Lower leg skin (tissue), 4 donors: ENCODE data around the gene IFT74. TPM values are rescaled to one million over a fixed set of nuclear protein-coding genes. Genes with fewer than 3 reads are reported as not detected.

Experiments used
- DNase-seq, 2 donors: peaks; one replicate each; pipeline ENCODE4 v3.0.0-alpha.2; 2019; ENCODE audit warnings: low spot score in 2 of 2
- H3K4me3 ChIP-seq: fragments of 200-600 bp; sonication (generic); 2 replicates; pipeline ENCODE4 v1.5.1; 2017; ENCODE audit warnings: mild to moderate bottlenecking, low read depth; ENCODE audit not compliant: poor library complexity, severe bottlenecking
- POLR2A ChIP-seq, 2 donors: fragments of 450-650 bp; IDR thresholded peaks; one replicate each; pipeline ENCODE4 v1.6.1; 2016 to 2017; ENCODE audit warnings: antibody characterized with exemption in 2 of 2, mild to moderate bottlenecking in 1 of 2, moderate library complexity in 1 of 2
- WGBS, 2 donors: methylation state at CpG; one replicate each; pipeline ENCODE4 v1.1.5; 2018; 5-methylcytosine and 5-hydroxymethylcytosine counted together
- intact Hi-C: fragments of 100-400 bp; cut with DNase I; formaldehyde crosslinking; loops from one replicate; pipeline ENCODE4 v1.15.0; 2023; ENCODE audit warnings: low total_unique reads
- total RNA-seq, 4 donors: library from RNA; depleted of rRNA; stranded (reverse); fragments of >200 nt; gene quantifications; one replicate each; pipeline ENCODE4 v1.1.0, GENCODE V29; 2016
- TF ChIP-seq, protein P1 (sequence below), 3 donors: fragments of 450-650 bp; IDR thresholded peaks; one replicate each; pipeline ENCODE4 v1.5.1; 2016; ENCODE audit warnings: antibody characterized with exemption in 3 of 3, mild to moderate bottlenecking in 3 of 3, moderate library complexity in 2 of 3

The IFT74 gene
- total RNA-seq: 10 to 100 TPM in 2 of 4 donors, 1 to 10 TPM in 2; 7.6 to 13.9 (median 9.9) TPM

- TF ChIP-seq POLR2A (IDR thresholded peaks at IDR 0.05): no peak
- TF ChIP-seq, protein P1, sequence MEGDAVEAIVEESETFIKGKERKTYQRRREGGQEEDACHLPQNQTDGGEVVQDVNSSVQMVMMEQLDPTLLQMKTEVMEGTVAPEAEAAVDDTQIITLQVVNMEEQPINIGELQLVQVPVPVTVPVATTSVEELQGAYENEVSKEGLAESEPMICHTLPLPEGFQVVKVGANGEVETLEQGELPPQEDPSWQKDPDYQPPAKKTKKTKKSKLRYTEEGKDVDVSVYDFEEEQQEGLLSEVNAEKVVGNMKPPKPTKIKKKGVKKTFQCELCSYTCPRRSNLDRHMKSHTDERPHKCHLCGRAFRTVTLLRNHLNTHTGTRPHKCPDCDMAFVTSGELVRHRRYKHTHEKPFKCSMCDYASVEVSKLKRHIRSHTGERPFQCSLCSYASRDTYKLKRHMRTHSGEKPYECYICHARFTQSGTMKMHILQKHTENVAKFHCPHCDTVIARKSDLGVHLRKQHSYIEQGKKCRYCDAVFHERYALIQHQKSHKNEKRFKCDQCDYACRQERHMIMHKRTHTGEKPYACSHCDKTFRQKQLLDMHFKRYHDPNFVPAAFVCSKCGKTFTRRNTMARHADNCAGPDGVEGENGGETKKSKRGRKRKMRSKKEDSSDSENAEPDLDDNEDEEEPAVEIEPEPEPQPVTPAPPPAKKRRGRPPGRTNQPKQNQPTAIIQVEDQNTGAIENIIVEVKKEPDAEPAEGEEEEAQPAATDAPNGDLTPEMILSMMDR (IDR thresholded peaks at IDR 0.05): no peak
- H3K4me3 ChIP-seq: peak within 1 kb of the TSS; percentile 41
- DNase-seq: peak; percentile 99
- intact Hi-C loops: no loop called here
- WGBS, 2 donors: 1% methylated on average over 53 of the region's 53 CpGs
Observed at GRCh38 chr9:26955921-26956859, at the start of gene IFT74. TSS of gene IFT74 (plus strand) at chr9:26956412. CDS start at chr9:26961968, 5,556 bp downstream.

DNA sequence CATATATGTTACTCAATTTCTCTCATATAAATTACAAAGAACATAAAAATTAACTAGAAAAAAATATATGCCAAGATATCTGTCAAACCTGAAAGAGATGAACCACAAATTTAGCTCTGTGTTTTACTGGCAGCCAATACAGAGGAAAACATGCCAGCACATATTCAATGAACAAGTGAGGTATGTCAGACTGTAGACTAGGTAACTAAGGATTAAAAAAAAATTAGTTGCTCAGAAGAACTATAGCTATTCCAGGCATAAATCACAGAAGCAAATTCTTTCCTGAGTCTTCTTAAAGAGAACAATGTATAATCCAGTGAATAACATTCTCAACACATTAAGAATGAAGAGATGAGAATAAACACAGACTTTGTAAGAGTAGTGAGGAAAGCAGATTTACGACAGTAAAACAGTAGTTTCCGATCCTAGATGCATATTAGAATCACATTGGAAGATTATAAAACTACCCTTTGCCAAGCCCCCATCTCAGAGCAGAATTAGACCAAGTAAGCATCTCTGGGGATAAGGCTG lies 43.0 kb upstream of the IFT74 start:
- intact Hi-C loops: no loop called here
- 90 to 93% methylated on average over 2 of the region's 2 CpGs for WGBS, 2 donors

DNA sequence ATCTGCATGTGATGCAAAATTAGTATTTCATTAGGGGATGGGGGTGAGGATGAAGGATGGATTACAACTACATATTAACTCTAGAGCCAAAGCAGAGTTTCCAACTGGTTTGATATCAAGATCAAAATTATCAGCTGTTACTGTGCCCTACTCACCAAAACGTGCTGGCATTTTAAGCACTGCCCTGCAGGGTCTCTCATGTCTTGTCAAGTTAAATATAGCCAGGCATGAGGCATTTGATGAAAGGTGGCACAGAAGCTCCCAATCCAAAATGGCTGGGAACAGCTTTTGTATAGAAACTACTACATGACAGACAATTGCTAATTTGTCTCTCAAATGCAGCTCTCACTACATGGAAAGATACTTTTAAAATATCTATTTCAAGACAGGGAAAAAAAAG lies 36.5 kb upstream of the IFT74 start:
- no peak for DNase-seq
- no peak overlapping the region for H3K4me3 ChIP-seq
- intact Hi-C loops: no loop called here
- TF ChIP-seq, protein P1 (IDR thresholded peaks at IDR 0.05): no peak
- TF ChIP-seq POLR2A (IDR thresholded peaks at IDR 0.05): no peak
- WGBS, 2 donors: 36 to 41% methylated on average over 1 of the region's 1 CpG

More for the DNA sequence above, 43.0 kb upstream of the IFT74 start:
- no peak overlapping the region for H3K4me3 ChIP-seq
- no peak for TF ChIP-seq POLR2A (IDR thresholded peaks at IDR 0.05)
- TF ChIP-seq, protein P1 (IDR thresholded peaks at IDR 0.05): no peak
- no peak for DNase-seq

DNA sequence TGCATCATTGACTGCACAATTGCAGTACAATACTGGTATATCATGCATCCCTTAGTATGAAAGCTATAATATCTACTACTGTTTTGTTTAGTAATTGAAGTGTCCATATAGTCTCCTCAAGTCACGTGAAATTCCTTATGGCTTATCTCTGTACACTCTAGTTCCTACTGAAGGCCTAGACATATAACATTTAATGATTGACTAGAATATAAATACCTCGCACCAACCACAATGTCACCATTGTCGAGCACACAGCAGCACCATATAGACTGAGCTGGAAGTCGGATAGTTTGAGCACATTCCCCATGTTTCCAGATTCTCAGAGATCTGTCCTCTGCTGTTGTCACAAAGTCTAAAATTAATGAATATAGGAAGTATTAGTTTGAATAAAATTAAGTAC lies 30.6 kb upstream of the IFT74 start:
- 94 to 95% methylated on average over 4 of the region's 4 CpGs for WGBS, 2 donors
- no peak overlapping the region for H3K4me3 ChIP-seq
- TF ChIP-seq POLR2A (IDR thresholded peaks at IDR 0.05): no peak
- TF ChIP-seq, protein P1 (IDR thresholded peaks at IDR 0.05): no peak
- intact Hi-C loops: no loop called here
- no peak for DNase-seq

DNA sequence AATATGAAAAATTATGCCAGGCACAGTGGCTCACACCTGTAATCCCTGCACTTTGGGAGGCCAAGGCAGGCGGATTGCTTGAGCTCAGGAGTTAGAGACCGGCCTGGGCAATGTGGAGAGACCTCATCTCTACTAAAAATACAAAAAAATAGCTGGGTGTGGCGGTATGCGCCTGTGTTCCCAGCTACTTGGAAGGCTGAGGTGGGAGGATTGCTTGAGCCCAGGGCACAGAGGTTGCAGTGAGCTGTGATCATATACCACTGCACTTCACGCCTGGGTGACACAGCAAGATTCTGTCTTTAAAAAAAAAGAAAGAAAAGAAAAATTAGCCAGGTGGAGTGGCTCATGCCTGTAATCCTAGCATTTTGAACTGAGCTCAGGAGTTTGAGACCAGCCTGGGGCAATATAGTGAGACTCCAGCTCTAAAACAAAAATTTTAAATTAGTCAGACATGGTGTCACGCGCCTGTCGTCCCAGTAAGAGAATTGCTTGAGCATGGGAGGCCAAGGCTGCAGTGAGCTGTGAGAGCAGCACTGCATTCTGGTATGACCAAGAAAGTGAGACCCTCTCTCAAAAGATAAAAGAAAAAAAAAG lies 27.2 kb upstream of the IFT74 start:
- no peak overlapping the region for H3K4me3 ChIP-seq
- intact Hi-C loops: no loop called here
- DNase-seq: no peak
- WGBS, 2 donors: 94 to 97% methylated on average over 8 of the region's 8 CpGs
- no peak for TF ChIP-seq POLR2A (IDR thresholded peaks at IDR 0.05)
- TF ChIP-seq, protein P1 (IDR thresholded peaks at IDR 0.05): no peak
